GM19193 (cell line): Measurements from ENCODE around the gene CWC15.

Experiments used
- POLR2A ChIP-seq: IDR thresholded peaks from 4 replicates; pipeline ENCODE4 v1.6.1; 2011; ENCODE audit not compliant: insufficient read depth, insufficient read length; ENCODE audit errors: extremely low read depth

CWC15 gene

DNA sequence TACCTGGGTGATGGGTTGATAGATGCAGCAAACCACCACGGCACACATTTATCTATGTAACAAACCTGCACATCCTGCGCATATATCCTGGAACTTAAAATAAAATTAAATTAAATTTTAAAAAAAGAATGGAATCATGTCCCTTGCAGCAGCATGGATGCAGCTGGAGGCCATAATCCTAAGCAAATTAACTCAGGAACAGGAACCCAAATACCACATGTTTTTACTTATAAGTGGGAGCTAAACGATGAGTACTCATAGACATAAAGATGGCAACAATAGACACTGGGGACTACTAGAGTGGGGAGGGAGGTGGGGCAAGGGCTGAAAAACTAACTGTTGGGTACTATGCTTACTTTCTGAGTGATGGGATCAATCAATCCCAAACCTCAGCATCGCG, 40.9 kb downstream of the CWC15 start:
- no peak for TF ChIP-seq POLR2A

- no peak for TF ChIP-seq POLR2A
These were observed 45.0 kb downstream of the CWC15 start for GRCh38 chr11:94928117-94928990.

DNA sequence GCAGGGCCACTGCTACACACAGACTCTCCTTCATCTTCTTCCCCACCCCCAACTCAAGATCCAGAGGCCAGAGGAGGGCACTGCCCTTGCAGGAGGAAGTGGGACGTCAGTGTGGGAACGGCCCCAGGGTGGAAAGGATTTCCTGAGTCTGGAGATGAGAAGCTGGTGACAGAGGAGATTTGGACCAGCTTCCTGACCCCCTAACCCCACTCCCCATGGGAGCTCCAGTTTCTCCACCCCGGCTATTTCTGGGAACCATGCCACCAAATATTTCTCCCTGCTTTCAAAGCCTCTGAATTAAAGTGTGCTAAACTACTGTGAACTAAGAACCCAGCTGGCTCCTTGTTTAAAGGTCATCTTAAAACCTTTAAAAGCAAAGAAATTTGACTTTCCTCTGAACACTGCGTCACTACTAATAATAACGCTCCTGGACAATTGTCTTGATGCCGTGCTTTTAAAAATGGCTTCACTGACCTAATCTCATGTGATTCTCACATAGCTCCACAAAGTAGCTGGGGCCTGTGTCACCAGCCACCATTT, 46.6 kb downstream of the CWC15 start:
- TF ChIP-seq POLR2A, result no peak

- no peak for TF ChIP-seq POLR2A
These were observed 47.1 kb downstream of the CWC15 start for GRCh38 chr11:94926271-94926625.

- TF ChIP-seq POLR2A, result no peak
These were observed 47.7 kb downstream of the CWC15 start for GRCh38 chr11:94925422-94926270.

DNA sequence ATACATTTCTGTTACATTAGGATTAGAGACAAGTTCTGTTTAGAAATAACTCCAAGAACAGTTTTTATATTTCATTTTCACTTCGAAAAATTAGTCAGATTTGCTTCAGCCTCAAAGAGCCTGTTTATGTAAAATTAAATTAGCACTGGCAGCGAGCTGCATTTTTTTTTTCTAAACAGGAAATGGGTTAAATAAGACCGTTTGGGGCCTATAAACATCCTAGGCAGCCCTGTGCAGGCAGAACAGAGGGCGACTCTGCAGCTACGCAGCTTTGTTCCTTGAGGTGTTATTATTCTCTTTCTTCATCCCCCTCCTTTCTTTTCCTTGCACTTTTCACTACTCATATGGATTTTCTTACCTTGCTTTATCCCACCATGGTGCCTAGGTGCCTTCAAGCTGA, 48.7 kb downstream of the CWC15 start:
- no peak for TF ChIP-seq POLR2A

- TF ChIP-seq POLR2A, result no peak
These were observed 49.2 kb downstream of the CWC15 start for GRCh38 chr11:94924171-94924572.

- TF ChIP-seq POLR2A, result no peak
These were observed 50.4 kb downstream of the CWC15 start for GRCh38 chr11:94923004-94923334.

DNA sequence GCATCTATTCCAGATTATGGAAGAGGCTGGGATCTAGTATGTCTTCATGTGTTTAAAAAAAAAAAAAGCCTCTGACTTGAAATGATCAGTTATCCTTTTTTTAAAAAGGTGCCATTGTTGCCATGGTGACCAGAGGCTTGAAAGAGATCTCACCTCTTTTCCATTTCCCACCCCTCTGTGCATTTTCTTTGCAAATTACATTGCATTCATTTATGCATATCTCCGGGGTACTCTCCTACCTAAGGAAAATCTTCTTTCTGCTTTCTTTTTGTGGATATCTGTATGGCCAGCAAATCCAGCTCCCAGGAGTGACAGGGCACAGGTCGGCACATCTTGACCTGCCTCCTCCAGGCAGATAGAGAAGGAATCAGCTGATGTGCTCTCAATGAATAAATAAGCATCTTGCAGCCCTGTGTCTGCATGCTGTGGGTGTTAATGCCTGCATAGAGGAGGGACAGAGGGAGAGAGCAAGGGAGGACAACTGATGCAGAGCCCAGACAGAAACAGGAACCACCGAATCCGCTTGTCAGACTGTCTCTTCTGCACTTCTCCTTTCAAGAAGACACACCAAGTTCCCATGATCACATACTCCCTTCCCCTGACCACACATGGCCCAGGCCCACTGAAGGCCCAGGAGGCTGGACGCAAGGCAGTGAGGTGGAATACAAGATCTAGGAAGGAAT, 50.9 kb downstream of the CWC15 start:
- no peak for TF ChIP-seq POLR2A

GRCh38 chr11:94920311-94920710, 53.0 kb downstream of the CWC15 start:
- TF ChIP-seq POLR2A, result no peak

DNA sequence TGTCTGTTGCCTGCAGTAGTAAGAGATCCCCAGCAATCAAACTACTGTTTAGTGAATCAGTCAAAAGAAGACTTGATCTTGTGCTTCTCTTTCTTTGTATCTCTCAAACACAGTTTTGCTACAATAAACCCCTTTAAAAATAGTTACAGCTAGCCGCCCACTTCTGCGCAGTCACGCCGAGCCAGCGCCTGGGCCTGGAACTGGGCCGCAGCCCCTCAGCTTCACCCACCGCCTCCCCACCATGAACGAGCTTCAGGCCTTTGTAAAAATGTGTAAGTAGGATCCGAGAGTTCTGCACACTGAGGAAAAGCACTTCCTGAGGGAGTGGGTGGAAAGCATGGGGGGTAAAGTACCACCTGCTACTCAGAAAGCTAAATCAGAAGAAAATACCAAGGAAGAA, 60.5 kb downstream of the CWC15 start:
- no peak for TF ChIP-seq POLR2A
